PFSK-1 (cell line): ENCODE data around the gene BMP4. TPM values are rescaled to one million over a fixed set of nuclear protein-coding genes. Genes with fewer than 3 reads are reported as not detected.

ENCODE experiments used
- FOXP2 ChIP-seq: optimal IDR thresholded peaks from 2 replicates; pipeline ENCODE3; 2011; ENCODE audit warnings: borderline replicate concordance, control low read depth, inconsistent platforms; ENCODE audit not compliant: insufficient read depth; ENCODE audit errors: extremely low read length, extremely low read depth
- POLR2AphosphoS5 ChIP-seq: IDR thresholded peaks from 2 replicates; pipeline ENCODE4 v1.6.1; 2012; ENCODE audit warnings: low read depth, mild to moderate bottlenecking, control low read depth, low read length, moderate library complexity
- SIN3A ChIP-seq: IDR thresholded peaks from 2 replicates; pipeline ENCODE4 v1.6.1; 2012; ENCODE audit warnings: mild to moderate bottlenecking, low read length, moderate library complexity, borderline replicate concordance; ENCODE audit not compliant: insufficient read depth
- TAF1 ChIP-seq: IDR thresholded peaks from 2 replicates; pipeline ENCODE4 v1.6.1; 2012; ENCODE audit warnings: low read length, control low read depth, borderline replicate concordance; ENCODE audit not compliant: insufficient read depth
- polyA plus RNA-seq: library from polyadenylated mRNA; unstranded; fragments of >200 nt; gene quantifications from one replicate; pipeline ENCODE4 v1.2.1, GENCODE V29; 2012; ENCODE audit warnings: low read depth, missing spikeins; ENCODE audit not compliant: insufficient read length
- TF ChIP-seq, protein P1 (sequence below), 2 experiments: IDR thresholded peaks; 2 replicates each; pipeline versions ENCODE4 v1.6.1 to v1.8.0; 2011 to 2012; ENCODE audit warnings: low read depth in 2 of 2, low read length in 2 of 2, control low read depth in 1 of 2, inconsistent platforms in 1 of 2, mild to moderate bottlenecking in 1 of 2, moderate library complexity in 1 of 2; ENCODE audit not compliant: insufficient read depth in 1 of 2

Gene BMP4
- polyA plus RNA-seq = 5.3 TPM

- TF ChIP-seq, protein P1, sequence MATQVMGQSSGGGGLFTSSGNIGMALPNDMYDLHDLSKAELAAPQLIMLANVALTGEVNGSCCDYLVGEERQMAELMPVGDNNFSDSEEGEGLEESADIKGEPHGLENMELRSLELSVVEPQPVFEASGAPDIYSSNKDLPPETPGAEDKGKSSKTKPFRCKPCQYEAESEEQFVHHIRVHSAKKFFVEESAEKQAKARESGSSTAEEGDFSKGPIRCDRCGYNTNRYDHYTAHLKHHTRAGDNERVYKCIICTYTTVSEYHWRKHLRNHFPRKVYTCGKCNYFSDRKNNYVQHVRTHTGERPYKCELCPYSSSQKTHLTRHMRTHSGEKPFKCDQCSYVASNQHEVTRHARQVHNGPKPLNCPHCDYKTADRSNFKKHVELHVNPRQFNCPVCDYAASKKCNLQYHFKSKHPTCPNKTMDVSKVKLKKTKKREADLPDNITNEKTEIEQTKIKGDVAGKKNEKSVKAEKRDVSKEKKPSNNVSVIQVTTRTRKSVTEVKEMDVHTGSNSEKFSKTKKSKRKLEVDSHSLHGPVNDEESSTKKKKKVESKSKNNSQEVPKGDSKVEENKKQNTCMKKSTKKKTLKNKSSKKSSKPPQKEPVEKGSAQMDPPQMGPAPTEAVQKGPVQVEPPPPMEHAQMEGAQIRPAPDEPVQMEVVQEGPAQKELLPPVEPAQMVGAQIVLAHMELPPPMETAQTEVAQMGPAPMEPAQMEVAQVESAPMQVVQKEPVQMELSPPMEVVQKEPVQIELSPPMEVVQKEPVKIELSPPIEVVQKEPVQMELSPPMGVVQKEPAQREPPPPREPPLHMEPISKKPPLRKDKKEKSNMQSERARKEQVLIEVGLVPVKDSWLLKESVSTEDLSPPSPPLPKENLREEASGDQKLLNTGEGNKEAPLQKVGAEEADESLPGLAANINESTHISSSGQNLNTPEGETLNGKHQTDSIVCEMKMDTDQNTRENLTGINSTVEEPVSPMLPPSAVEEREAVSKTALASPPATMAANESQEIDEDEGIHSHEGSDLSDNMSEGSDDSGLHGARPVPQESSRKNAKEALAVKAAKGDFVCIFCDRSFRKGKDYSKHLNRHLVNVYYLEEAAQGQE (IDR thresholded peaks at IDR 0.05; ENCODE audit: insufficient read depth in 1 of 2, low read depth in 2 of 2, low read length in 2 of 2) = no peak
- no peak for TF ChIP-seq FOXP2
- no peak for TF ChIP-seq TAF1
- no peak for TF ChIP-seq SIN3A
- no peak for TF ChIP-seq POLR2AphosphoS5
These were observed at the start of gene BMP4 for GRCh38 chr14:53956427-53957201. Gene BMP4 (minus strand): TSS chr14:53956825. CDS start chr14:53952222, 4,603 bp downstream.

GRCh38 chr14:54003064-54003463 is 46.4 kb upstream of the BMP4 start:
- TF ChIP-seq, protein P1 (IDR thresholded peaks at IDR 0.05; ENCODE audit: insufficient read depth in 1 of 2, low read depth in 2 of 2, low read length in 2 of 2) = no peak
- TF ChIP-seq TAF1 (no peak), POLR2AphosphoS5 (no peak), FOXP2 (no peak), SIN3A (no peak)

GRCh38 chr14:54002653-54003052 is 46.0 kb upstream of the BMP4 start:
- TF ChIP-seq, protein P1 (IDR thresholded peaks at IDR 0.05; ENCODE audit: insufficient read depth in 1 of 2, low read depth in 2 of 2, low read length in 2 of 2) = no peak

GRCh38 chr14:54001189-54001878 is 44.7 kb upstream of the BMP4 start:
- TF ChIP-seq SIN3A = no peak
- no peak for TF ChIP-seq TAF1

- TF ChIP-seq SIN3A = no peak
These were observed 43.8 kb upstream of the BMP4 start for GRCh38 chr14:54000341-54000811.

DNA sequence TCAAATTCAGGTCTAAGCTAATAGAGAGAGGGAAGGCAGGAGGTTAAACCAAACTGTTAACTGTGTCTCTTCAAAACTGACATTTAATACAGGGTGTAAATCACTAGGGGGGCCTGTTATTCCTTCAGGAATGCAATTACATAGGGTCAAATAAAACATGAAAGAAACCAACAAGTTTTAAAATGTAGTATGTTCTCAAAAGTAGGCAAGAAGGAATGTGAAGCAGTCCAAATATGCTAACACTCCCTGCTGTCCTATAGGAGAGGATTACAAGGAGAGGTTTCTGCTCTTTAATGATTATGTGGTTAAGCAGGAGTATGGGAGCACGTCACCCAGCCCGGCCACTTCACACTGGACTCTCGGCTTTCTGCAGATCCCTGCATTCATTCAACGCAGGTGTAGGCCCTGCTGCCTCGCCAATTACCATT is 42.5 kb upstream of the BMP4 start:
- TF ChIP-seq POLR2AphosphoS5 (no peak), FOXP2 (no peak), SIN3A (no peak), TAF1 (no peak)
- TF ChIP-seq, protein P1 (IDR thresholded peaks at IDR 0.05; ENCODE audit: insufficient read depth in 1 of 2, low read depth in 2 of 2, low read length in 2 of 2) = no peak
